H1 (cell line): ENCODE measurements around the gene ACAP3. TPM values are rescaled to one million over a fixed set of nuclear protein-coding genes. Genes with fewer than 3 reads are reported as not detected.
A peak's percentile ranks its signal among the peaks of the same experiment; 100 is the strongest.

Source experiments
- CTCF ChIA-PET: fragments of 300-600 bp; sonication (Branson Sonifier 250); formaldehyde crosslinking; loops from one replicate; lab custom pipeline; 2021; ENCODE audit not compliant: partially characterized antibody; lab: Charles Lee
- POLR2A ChIA-PET: fragments of 300-600 bp; sonication (Branson Sonifier 250); formaldehyde crosslinking; loops from one replicate; lab custom pipeline; 2021; ENCODE audit warnings: inconsistent platforms; ENCODE audit not compliant: partially characterized antibody; lab: Charles Lee
- DNase-seq, 2 experiments: peaks; one replicate each; pipeline versions ENCODE4 v3.0.0 to v3.0.0-alpha.2; 2010 to 2022; ENCODE audit warnings: low spot score in 2 of 2, low read depth in 1 of 2, mixed read lengths in 1 of 2
- FAIRE-seq: peaks from 2 replicates; lab custom pipeline; 2011; peaks lifted over from hg19 to GRCh38; lab: Jason Lieb, UNC
- H2AFZ ChIP-seq: 2 replicates; pipeline ENCODE4 v1.8.1; 2012; ENCODE audit warnings: low read length, inconsistent platforms
- H2AK5ac ChIP-seq: 2 replicates; pipeline ENCODE4 v1.6.1; 2013; ENCODE audit warnings: low read depth, low read length
- H2BK120ac ChIP-seq: replicated peaks from 2 replicates; pipeline ENCODE3; 2013; ENCODE audit warnings: low read depth, low read length, inconsistent platforms
- H2BK12ac ChIP-seq: 2 replicates; pipeline ENCODE4 v1.6.1; 2013; ENCODE audit warnings: low read depth, low read length
- H2BK15ac ChIP-seq: 2 replicates; pipeline ENCODE4 v1.6.1; 2013; ENCODE audit warnings: low read length
- H2BK20ac ChIP-seq: 2 replicates; pipeline ENCODE4 v1.6.1; 2013; ENCODE audit warnings: low read length
- H2BK5ac ChIP-seq: 2 replicates; pipeline ENCODE4 v1.6.1; 2013; ENCODE audit warnings: low read depth, low read length
- H3K14ac ChIP-seq: 2 replicates; pipeline ENCODE4 v1.6.1; 2013; ENCODE audit warnings: inconsistent platforms; ENCODE audit not compliant: insufficient read length
- H3K18ac ChIP-seq: 2 replicates; pipeline ENCODE4 v1.6.1; 2013; ENCODE audit warnings: low read length; ENCODE audit errors: extremely low read depth
- H3K23ac ChIP-seq: 2 replicates; pipeline ENCODE4 v1.6.1; 2013; ENCODE audit warnings: inconsistent platforms; ENCODE audit not compliant: insufficient read length
- H3K23me2 ChIP-seq: 2 replicates; pipeline ENCODE4 v1.6.1; 2013; ENCODE audit warnings: low read depth, low read length
- H3K27ac ChIP-seq: 2 replicates; pipeline ENCODE4 v1.6.1; 2011; ENCODE audit warnings: low read depth, low read length, inconsistent platforms
- H3K27me3 ChIP-seq, 4 experiments: replicated peaks in 1 of 4; 1 replicate in 1 of 4; 2 replicates in 3 of 4; pipeline versions ENCODE4 v1.6.1 to v1.8.1; 2011 to 2013; ENCODE audit warnings: low read length in 3 of 4, mild to moderate bottlenecking in 3 of 4, inconsistent platforms in 2 of 4, mixed read lengths in 2 of 4, moderate library complexity in 1 of 4; ENCODE audit not compliant: control insufficient read depth in 3 of 4, insufficient read depth in 3 of 4; ENCODE audit errors: extremely low read depth in 1 of 4
- H3K36me3 ChIP-seq, 4 experiments: 2 replicates each; pipeline versions ENCODE4 v1.6.1 to v1.8.1; 2011 to 2013; ENCODE audit warnings: mild to moderate bottlenecking in 4 of 4, low read length in 3 of 4, moderate library complexity in 2 of 4, control low read depth in 1 of 4, inconsistent platforms in 1 of 4; ENCODE audit not compliant: insufficient read depth in 4 of 4, control insufficient read depth in 2 of 4
- H3K4ac ChIP-seq: replicated peaks from 2 replicates; pipeline ENCODE3; 2013; ENCODE audit warnings: low read length, low read depth, mixed read lengths, inconsistent platforms; ENCODE audit not compliant: insufficient read length
- H3K4me1 ChIP-seq, 4 experiments: replicated peaks in 1 of 4; 1 replicate in 1 of 4; 2 replicates in 3 of 4; pipeline versions ENCODE4 v1.6.1 to v1.8.1; 2011 to 2013; ENCODE audit warnings: low read length in 3 of 4, inconsistent platforms in 2 of 4, mixed read lengths in 1 of 4; ENCODE audit not compliant: insufficient read depth in 4 of 4, control insufficient read depth in 3 of 4
- H3K4me2 ChIP-seq, 2 experiments: 2 replicates each; pipeline versions ENCODE4 v1.6.1 to v1.8.1; 2011 to 2013; ENCODE audit warnings: low read depth in 2 of 2, low read length in 2 of 2, control low read depth in 1 of 2, inconsistent platforms in 1 of 2, mild to moderate bottlenecking in 1 of 2; ENCODE audit not compliant: insufficient read depth in 1 of 2
- H3K4me3 ChIP-seq, 4 experiments: fragments of 200-600, 300-600 bp in 1 of 4; sonication (generic), shearing (Covaris generic), sonication (Bioruptor Twin) in 1 of 4; 2 replicates each; pipeline versions ENCODE4 v1.5.1 to v1.8.1; 2011 to 2016; ENCODE audit warnings: low read length in 4 of 4, low read depth in 3 of 4, control low read depth in 2 of 4, inconsistent platforms in 2 of 4, mild to moderate bottlenecking in 2 of 4, mixed read lengths in 1 of 4, moderate library complexity in 1 of 4; ENCODE audit not compliant: insufficient read depth in 2 of 4; ENCODE audit errors: extremely low read depth in 1 of 4
- H3K56ac ChIP-seq: replicated peaks from 2 replicates; pipeline ENCODE3; 2013; ENCODE audit warnings: low read depth, mild to moderate bottlenecking, mixed read lengths, low read length, inconsistent platforms; ENCODE audit not compliant: insufficient read length
- H3K79me1 ChIP-seq: 2 replicates; pipeline ENCODE4 v1.6.1; 2013; ENCODE audit warnings: low read depth, low read length, control low read depth
- H3K79me2 ChIP-seq, 2 experiments: 2 replicates each; pipeline versions ENCODE4 v1.6.1 to v1.8.1; 2012 to 2013; ENCODE audit warnings: low read length in 2 of 2, mild to moderate bottlenecking in 2 of 2, inconsistent platforms in 1 of 2; ENCODE audit not compliant: insufficient read depth in 2 of 2, control insufficient read depth in 1 of 2
- H3K9ac ChIP-seq, 4 experiments: replicated peaks in 1 of 4; 1 replicate in 1 of 4; 2 replicates in 3 of 4; pipeline versions ENCODE4 v1.6.1 to v1.8.1; 2011 to 2013; ENCODE audit warnings: low read depth in 3 of 4, low read length in 3 of 4, control low read depth in 2 of 4, mild to moderate bottlenecking in 2 of 4, moderate library complexity in 2 of 4, inconsistent platforms in 1 of 4; ENCODE audit errors: extremely low read depth in 1 of 4
- H3K9me3 ChIP-seq, 2 experiments: 2 replicates each; pipeline versions ENCODE4 v1.6.1 to v1.8.1; 2012 to 2013; ENCODE audit warnings: mild to moderate bottlenecking in 2 of 2, moderate library complexity in 2 of 2, control low read depth in 1 of 2, inconsistent platforms in 1 of 2, low read depth in 1 of 2, low read length in 1 of 2, mixed read lengths in 1 of 2; ENCODE audit not compliant: insufficient read depth in 2 of 2
- H4K20me1 ChIP-seq, 2 experiments: replicated peaks in 1 of 2; 2 replicates each; pipeline versions ENCODE3 to v1.8.1; 2011 to 2013; ENCODE audit warnings: inconsistent platforms in 2 of 2, low read length in 2 of 2, mild to moderate bottlenecking in 1 of 2; ENCODE audit not compliant: insufficient read depth in 2 of 2, control insufficient read depth in 1 of 2
- H4K5ac ChIP-seq: 2 replicates; pipeline ENCODE4 v1.6.1; 2013; ENCODE audit warnings: low read length, low read depth, mixed read lengths, inconsistent platforms; ENCODE audit not compliant: insufficient read length
- H4K8ac ChIP-seq: 2 replicates; pipeline ENCODE4 v1.8.0; 2013; ENCODE audit warnings: mild to moderate bottlenecking, moderate library complexity, low read length, inconsistent platforms; ENCODE audit not compliant: insufficient read depth; ENCODE audit errors: extremely low read depth
- H4K91ac ChIP-seq: replicated peaks from 2 replicates; pipeline ENCODE3; 2013; ENCODE audit warnings: low read length, mixed read lengths, inconsistent platforms; ENCODE audit not compliant: insufficient read length
- CHD2 ChIP-seq: IDR thresholded peaks from 2 replicates; pipeline ENCODE4 v1.6.1; 2012; ENCODE audit warnings: low read length, improper control_type of control experiment
- CTCF ChIP-seq, 3 experiments: IDR thresholded peaks; 1 replicate in 2 of 3; 2 replicates in 1 of 3; pipeline versions ENCODE4 v1.5.1 to v1.6.1; 2011; ENCODE audit warnings: low read length in 3 of 3, mild to moderate bottlenecking in 3 of 3, inconsistent platforms in 2 of 3, low read depth in 1 of 3, moderate library complexity in 1 of 3; ENCODE audit not compliant: insufficient read depth in 1 of 3; ENCODE audit errors: control extremely low read depth in 1 of 3
- HDAC2 ChIP-seq, 2 experiments: fragments of 300-600 bp in 1 of 2; sonication (generic) in 1 of 2; IDR thresholded peaks; 2 replicates each; pipeline ENCODE4 v1.6.1; 2011 to 2012; ENCODE audit warnings: low read depth in 2 of 2, low read length in 2 of 2, mild to moderate bottlenecking in 2 of 2, moderate library complexity in 2 of 2, borderline replicate concordance in 1 of 2, inconsistent platforms in 1 of 2
- MAFK ChIP-seq: IDR thresholded peaks from 2 replicates; pipeline ENCODE4 v1.6.1; 2012; ENCODE audit warnings: low read depth, mild to moderate bottlenecking, improper control_type of control experiment, low read length
- PHF8 ChIP-seq: fragments of 200-600 bp; sonication (generic); conservative IDR thresholded peaks from 2 replicates; pipeline ENCODE4 v1.7.1; 2012; ENCODE audit warnings: low read depth, mild to moderate bottlenecking, inconsistent platforms, low read length, moderate library complexity
- RFX5 ChIP-seq: IDR thresholded peaks from 2 replicates; pipeline ENCODE4 v1.6.1; 2011; ENCODE audit warnings: low read depth, low read length, improper control_type of control experiment, borderline replicate concordance
- RNF2 ChIP-seq: fragments of 200-900, 300-1000 bp; sonication (generic); IDR thresholded peaks from 2 replicates; pipeline ENCODE4 v1.7.1; 2016; ENCODE audit warnings: borderline replicate concordance, low read depth, mild to moderate bottlenecking, antibody characterized with exemption, low read length; ENCODE audit not compliant: poor library complexity, severe bottlenecking; ENCODE audit errors: missing control alignments
- SRF ChIP-seq: IDR thresholded peaks from 2 replicates; pipeline ENCODE4 v1.6.1; 2011; ENCODE audit warnings: mild to moderate bottlenecking, low read depth, low read length, moderate library complexity
- WGBS, 2 experiments: shearing (Covaris generic) in 1 of 2; methylation state at CpG; one replicate each; pipeline versions ENCODE4 v1.1.6 to v1.1.7; 2013 to 2015; ENCODE audit warnings: low lambda C conversion rate in 2 of 2, mixed read lengths in 2 of 2, inconsistent platforms in 1 of 2, low coverage in 1 of 2, missing lambda C conversion rate in 1 of 2; ENCODE audit not compliant: insufficient replicate concordance in 2 of 2, insufficient coverage in 1 of 2, insufficient read length in 1 of 2; ENCODE audit errors: extremely low coverage in 1 of 2, missing lambda C conversion rate in 1 of 2; 5-methylcytosine and 5-hydroxymethylcytosine counted together
- polyA plus RNA-seq, 7 experiments: library from polyadenylated mRNA; depleted of rRNA in 3 of 7; stranded (reverse) in 5 of 7; unstranded in 2 of 7; fragments of >200 nt in 5 of 7; fragments of 200-250 nt in 2 of 7; gene quantifications; 1 replicate in 5 of 7; 2 replicates in 1 of 7; 4 replicates in 1 of 7; pipeline versions ENCODE4 v1.2.1 to v1.2.3, GENCODE V29; 2011 to 2013; ENCODE audit warnings: missing spikeins in 2 of 7, mixed read lengths in 2 of 7
- total RNA-seq: library from RNA; stranded (reverse); fragmentation: NEBNext Ultra II Directional; extraction: Animal tissue kit (Norgen Biotek cat#: 25700); gene quantifications from 2 replicates; pipeline ENCODE4 v1.2.1, GENCODE V29; 2021

The ACAP3 gene
- total and polyA plus RNA-seq, 2 of the 8 experiments (the other 6 are each of a cell fraction or from before 2014, with no cell fraction given) = 14.8 to 28.3 TPM

GRCh38 chr1:1245817-1246576, 61.7 kb downstream of the ACAP3 start:
- Histone ChIP-seq H3K27me3 (peaks cover 2 to 19% (median 11%) of the 10 kb centered on the region in 4 experiments; a peak in 6 of 7 replicates), H3K56ac (no peak overlapping the region), H2BK120ac (no peak overlapping the region), H3K4me2 (peak overlapping the region; percentile 24 to 70; a peak in 3 of 4 replicates), H3K23ac (no peak overlapping the region), H3K36me3 (no peaks in the 10 kb centered on the region), H4K5ac (no peak overlapping the region), H2BK20ac (no peak overlapping the region), H3K4me1 (peaks cover 0 to 8% (median under 1%) of the 10 kb centered on the region in 4 experiments; a peak in 5 of 7 replicates), H2BK15ac (no peak overlapping the region), H2BK12ac (no peak overlapping the region), H3K9ac (peak overlapping the region in 1 of 4 experiments; percentile 62; a peak in 1 of 7 replicates), H3K9me3 (no peaks in the 10 kb centered on the region), H3K23me2 (no peaks in the 10 kb centered on the region; the same call in 1 of the 2 replicates), H3K4me3 (peak overlapping the region in 2 of 4 experiments; percentile 2 to 51; a peak in 3 of 8 replicates), H2AFZ (no peak overlapping the region), H3K27ac (no peak overlapping the region), H4K8ac (no peak overlapping the region), H2AK5ac (no peak overlapping the region), H3K79me2 (no peaks in the 10 kb centered on the region; a peak in 1 of 4 replicates), H4K20me1 (peaks cover 4 to 9% of the 10 kb centered on the region in 2 experiments), H2BK5ac (no peak overlapping the region), H3K4ac (peak overlapping the region; percentile 85), H3K14ac (no peak overlapping the region), H3K79me1 (no peaks in the 10 kb centered on the region), H4K91ac (peak overlapping the region; percentile 81), H3K18ac (peak overlapping the region; percentile 48; the same call in 1 of the 2 replicates)
- FAIRE-seq (no peak), DNase-seq (no peak)
- CTCF ChIA-PET = interaction anchor here (0.5 to 1.9 kb wide), 4 partner anchors 10 to 244 kb away, joined by 3 to 6 read pairs (median 3); no protein-coding TSS in a partner anchor
- POLR2A ChIA-PET = interaction anchor here (1.1 to 2.0 kb wide), 3 partner anchors 9 to 162 kb away, joined by 3 to 7 read pairs (median 5); partner anchors contain the start of genes B3GALT6 and SDF4
- WGBS, 2 experiments = 62% methylated on average over 35 of the region's 45 CpGs; no CpG with 5 or more reads in 1 of the 2 experiments
- no peak for TF ChIP-seq RFX5
- no peak for TF ChIP-seq CTCF (IDR thresholded peaks at IDR 0.05; ENCODE audit: control extremely low read depth in 1 of 3, insufficient read depth in 1 of 3, low read depth in 1 of 3, low read length in 3 of 3)
- no peak for TF ChIP-seq MAFK
- no peak for TF ChIP-seq SRF
- TF ChIP-seq RNF2 = no peak
- TF ChIP-seq CHD2 = no peak
- no peak for TF ChIP-seq PHF8
- no peak for TF ChIP-seq HDAC2 (IDR thresholded peaks at IDR 0.05; ENCODE audit: borderline replicate concordance in 1 of 2, low read depth in 2 of 2, low read length in 2 of 2)
